HG03135 (cell line): Measurements from ENCODE around the gene PDE11A.
"Not testable (repeated sequence)": the region's sequence is repeated elsewhere in the genome, so short reads cannot be mapped to it uniquely, and the experiment has no call there.

Source experiments
- ATAC-seq: cut with Tn5 transposase; IDR thresholded peaks from one replicate; pipeline ENCODE4 v1.9.1; 2021; ENCODE audit warnings: mild to moderate bottlenecking, moderate library complexity; ENCODE audit not compliant: unreplicated experiment

The PDE11A gene

DNA sequence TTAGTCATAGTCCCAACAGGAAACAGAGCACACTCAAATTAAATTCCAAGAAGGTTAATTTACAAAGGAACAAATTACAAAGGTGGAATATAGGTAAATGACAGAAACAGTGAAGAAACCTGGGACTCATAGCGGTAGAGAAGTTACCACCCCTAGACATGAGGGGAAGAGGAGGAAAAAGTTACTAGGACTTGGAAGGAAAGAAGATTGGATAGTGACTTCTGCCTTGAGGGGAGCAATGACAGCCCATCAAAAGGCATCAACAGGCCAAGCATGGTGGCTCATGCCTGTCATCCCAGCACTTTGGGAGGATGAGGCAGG, 2.4 kb upstream of the PDE11A start:
- ATAC-seq = no peak

DNA sequence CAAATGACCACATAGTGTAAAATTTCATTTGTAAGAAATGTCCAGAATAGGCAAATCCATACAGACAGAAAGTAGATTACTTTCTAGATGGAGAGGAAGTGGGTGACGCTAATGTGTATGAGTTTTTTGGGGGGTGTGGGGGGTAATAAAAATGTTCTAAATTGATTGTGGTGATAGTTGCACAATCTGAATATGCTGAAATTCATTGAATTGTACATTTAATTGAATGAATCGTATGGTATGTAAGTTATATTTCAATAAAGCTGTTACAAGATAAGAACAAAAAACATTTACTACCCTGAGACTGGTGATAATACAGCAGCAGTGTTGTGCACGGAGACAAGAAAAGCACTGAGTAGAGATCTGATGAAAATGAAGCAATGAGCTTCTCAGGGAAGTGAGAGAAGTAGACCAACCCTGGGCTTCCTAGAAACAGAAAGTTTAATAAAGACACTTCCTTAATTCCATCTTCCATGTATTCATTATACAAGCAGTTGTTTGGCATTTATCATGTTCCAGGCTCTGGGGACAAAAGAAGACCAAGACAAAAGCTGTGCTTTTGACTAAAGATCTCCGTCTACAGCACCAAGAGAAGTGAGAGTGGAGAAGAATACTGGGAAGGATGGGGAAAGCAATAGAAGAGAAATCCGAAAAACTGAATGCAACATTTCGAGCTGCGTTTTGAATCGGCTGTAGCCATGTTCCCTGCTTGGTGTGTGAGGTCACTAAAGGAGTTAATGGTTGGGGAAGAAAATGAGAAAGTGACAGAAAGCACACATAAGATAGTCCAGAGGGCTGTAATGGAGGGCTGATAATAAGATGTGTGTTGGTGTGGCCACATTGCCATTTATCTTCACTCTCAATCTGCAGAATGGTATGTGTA, 1.8 kb upstream of the PDE11A start:
- ATAC-seq = no peak

DNA sequence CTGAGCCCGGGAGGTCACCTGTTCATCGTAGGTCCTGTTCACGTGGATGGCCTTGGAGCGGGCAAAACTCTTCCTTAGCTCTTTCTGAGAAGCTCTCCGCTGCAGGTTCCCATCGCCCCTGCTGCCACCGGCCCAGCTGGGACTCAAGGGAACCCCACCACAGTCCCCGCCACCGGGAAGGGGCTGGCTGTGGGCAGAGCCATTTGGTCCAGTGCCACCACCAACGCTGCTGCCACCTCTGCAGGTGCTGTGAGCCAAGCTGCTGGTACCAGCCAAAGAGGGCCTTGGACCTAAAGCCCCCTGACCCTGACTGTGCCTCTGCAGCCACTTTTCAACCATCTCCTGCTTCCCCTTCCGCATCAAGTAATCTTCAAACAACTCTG, 586 bp downstream of the PDE11A start:
- ATAC-seq = no peak

DNA sequence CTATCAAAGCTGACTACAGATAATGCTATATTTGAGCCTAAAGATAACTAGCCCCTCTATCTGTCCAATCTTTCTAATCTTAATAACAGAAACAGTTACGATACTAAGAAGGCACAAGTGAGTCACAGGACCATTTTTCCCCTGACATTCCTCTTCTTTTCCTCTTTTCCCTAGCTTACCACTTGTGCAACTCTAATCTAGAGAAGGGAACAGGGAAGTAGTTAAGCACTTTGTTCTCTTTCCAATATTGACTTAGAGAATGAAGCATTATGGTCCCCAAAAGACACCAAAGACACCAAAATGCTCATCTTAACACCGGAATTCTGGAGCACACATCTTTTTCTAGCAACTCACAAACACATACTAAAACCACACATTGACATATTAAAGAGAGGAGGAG, 1.8 kb downstream of the PDE11A start:
- no peak for ATAC-seq

DNA sequence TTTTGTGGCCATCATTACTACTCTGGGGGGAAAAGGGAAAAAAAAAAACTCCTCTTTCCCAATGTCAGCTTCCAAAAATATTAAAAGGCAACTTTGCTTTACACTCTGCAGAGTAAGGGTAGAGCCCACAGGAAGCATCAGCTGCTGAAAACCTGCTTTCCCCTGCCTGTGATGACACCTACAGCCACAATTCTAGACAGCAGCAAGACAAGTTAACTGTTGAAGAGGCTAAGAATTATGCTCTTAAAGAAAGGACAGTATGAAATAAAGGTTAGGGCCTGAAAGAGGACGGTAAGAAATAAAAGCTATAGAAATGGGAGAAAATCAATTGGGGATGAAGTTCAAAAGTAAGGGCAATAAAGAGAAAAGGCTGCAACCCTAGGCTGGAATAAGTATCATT, 3.0 kb downstream of the PDE11A start:
- no peak for ATAC-seq

DNA sequence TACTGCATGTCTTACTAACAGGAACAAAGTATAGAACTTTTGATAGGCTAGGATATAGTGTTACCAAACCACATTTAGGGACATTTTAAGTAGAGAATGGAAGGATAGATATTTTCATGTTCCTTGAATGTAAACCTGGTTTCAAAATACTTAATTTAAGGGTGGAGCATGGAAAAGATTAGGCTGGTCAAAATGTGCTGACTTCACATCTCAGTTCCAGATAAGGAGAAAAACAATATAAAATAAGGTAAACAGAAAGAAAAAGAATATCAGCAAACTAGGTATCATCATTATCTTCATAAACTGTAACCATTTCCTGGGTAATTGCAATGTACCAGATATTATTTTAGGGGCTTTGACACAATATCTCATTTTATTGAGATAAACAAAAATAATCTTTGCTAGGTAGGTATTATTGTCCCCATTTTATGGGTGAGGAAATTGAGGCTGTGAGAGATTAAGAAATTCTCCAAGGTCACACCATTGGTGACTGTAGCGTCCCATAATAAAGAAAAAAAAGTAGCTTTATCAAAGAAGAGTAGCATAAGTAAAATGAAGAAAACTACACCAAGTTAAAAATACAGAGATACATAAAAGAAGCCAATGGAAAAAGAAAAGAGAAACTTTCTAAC, 3.6 kb downstream of the PDE11A start:
- ATAC-seq = no peak

DNA sequence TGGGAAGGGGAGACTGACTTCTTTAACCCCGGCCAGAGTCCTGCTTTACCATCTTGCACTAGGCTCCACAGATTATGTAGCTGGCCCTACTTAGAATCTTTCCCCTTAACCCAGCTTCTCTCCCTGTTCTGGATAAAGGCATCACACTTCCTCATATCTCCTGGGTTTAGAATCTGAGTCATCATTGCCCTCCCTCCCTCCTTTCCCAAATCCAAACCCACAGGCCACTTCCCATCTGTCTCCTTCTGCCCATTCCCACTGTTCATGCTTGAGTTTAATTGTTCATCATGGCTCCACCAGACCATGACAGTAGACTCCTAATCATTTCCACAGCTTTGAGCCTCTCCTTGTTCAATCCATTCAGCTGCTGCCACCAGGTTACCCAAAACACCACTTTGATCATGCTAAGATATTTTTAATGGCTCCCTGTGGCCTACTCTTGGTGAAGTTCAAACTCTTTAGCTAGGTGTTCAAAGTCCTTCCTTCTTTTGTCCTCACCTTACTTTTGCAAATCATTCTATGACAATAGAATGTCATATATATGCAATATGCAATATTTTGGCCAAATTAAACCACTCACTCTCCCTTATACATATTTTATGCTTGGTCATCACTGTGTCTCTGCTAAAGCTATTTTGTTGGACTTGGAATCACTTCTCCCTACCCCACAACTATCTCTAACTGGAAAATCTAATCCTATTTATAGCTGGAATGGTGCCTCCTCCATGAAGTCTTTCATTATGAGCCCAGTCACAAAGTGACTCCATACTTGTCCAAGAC, 5.5 kb downstream of the PDE11A start:
- ATAC-seq = no peak

DNA sequence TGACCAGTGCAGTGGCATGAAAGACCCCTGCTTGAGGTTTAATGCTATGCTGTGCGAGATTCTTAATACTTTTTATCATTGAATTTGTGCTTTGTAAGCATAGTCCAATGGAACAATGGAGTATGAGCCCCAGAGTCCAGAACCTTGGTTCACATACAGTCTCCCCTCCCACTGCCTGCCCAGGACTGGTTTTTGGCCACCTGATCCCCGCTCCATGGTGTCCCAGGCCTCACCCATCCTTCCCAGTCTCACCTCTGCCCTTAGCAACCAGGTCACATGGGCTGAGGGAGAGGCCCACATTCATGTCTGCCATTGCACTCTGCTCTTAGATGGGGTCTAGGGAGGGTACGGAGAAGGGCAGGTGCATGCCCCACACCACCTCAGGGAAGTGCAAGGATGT, 6.3 kb downstream of the PDE11A start:
- ATAC-seq = no peak

DNA sequence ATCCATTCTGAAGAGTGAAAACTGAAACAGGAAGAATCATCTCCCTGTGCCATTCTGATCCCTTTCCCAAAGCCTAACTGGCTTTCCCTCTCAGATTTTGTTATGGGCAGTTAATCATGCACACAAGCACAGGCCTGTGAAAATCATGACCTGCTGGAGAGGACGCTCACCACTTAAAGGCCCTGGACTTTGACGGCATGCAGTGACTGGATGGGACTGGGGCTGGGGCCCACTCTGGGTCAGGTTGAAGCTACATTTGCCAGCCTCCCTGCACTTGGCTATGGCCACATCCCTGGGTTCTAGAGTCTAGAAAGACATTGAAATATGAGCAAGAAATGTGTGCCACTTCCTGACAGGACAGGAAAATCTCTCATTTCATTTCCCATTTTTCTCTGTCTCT, 12.9 kb downstream of the PDE11A start:
- no peak for ATAC-seq

DNA sequence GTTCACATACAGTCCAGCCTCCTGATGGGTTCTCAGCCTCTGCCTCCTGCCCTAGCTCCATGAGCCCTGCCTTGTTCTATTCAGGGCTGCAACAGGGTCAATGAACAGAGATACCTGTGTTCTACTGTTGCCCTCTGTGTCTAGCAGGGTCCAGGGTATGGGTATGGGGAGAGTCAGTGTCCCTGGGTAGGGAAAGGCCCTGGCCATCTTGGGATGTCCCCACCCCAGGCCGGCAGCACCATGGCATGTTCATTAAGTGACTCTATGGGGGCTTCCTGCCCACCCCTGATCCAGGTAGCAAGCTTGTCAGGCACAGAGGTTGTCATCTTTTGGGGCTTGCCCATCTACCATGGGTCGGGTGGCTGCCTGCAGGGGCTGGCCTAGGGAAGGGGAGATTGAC, 13.5 kb downstream of the PDE11A start:
- no peak for ATAC-seq

DNA sequence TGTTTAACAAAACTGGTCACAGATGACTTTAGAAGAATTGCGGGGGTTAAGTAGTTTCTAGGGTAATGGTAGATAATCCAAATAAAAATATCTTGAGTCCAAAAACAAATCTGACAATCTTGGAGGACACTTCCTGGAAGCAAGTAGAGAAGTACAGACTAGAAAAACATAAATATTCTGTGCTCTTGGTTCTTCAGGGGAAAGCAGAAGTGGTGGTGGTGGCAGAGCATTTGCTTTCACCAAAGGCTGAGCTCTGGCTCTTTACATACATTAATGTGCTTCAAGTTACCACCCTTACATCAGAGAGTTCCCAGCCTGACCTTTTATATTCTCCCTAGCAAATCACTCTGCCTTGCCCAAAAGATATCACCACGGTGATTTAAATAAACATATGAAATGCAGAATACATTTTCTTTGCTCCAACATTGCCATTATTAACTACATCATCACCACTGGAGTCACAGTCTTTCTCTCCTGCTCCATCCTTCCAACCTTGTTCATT, 15.3 kb downstream of the PDE11A start:
- ATAC-seq = no peak

DNA sequence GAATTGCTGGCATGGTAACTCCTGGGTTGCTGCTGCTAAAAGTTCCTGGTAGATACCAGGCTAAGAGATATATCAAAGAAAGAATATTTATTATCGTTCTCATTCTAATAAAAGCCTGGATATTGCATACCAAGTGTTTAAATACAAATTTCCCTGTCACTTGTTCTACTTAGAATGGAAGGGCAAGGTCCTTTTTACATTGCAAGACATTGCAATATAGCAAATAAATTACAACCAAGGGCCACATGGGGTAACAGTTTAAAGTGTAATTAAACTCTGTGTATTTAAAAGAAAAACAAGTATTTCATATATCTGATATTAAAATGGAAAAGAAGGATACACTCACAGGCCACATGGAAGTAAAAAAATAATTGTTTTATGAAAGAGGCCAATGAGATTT, 16.2 kb downstream of the PDE11A start:
- ATAC-seq = no peak

DNA sequence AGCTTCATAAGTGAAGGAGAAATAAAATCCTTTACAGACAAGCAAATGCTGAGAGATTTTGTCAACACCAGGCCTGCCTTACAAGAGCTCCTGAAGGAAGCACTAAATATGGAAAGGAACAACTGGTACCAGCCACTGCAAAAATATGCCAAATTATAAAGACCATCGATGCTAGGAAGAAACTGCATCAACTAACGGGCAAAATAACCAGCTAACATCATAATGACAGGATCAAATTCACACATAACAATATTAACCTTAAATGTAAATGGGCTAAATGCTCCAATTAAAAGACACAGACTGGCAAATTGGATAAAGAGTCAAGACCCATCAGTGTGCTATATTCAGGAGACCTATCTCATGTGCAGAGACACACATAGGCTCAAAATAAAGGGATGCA, 21.3 kb downstream of the PDE11A start:
- ATAC-seq = not testable (repeated sequence)

DNA sequence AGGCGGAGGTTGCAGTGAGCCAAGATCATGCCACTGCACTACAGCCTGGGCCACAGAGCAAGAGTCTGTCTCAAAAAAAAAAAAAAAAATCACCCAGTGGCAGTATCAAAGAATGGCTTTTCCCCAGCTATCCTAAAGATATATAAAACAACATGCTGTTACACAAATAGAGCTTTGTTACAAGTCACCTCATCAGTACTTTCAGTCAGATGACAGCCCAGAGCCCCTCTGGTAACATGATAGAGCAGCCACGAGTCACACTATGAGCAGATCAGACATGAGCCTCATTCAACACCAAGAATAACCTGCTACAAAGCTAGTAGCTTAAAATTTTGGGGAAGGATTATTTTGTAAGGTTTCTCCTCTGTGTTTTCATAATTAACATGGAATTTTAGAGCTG, 25.2 kb downstream of the PDE11A start:
- ATAC-seq = no peak

DNA sequence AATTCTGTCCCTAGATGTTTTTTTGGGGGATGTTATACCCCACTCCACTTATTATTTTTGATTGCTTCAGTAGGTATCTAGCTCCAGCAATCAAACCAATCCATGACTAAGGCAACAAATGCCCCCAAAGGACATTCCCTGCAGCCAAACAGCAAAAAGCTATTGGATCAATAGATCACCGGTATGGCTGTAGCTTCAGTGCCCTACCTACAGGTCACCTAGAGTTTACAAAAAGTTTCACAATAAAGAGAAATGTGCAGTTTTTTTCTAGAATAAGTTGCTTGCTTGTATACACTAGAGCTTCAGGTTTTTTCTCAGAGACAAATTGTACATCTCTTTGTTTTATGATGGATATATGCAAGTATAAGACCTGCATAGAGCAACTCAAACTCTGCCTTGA, 27.7 kb downstream of the PDE11A start:
- no peak for ATAC-seq

DNA sequence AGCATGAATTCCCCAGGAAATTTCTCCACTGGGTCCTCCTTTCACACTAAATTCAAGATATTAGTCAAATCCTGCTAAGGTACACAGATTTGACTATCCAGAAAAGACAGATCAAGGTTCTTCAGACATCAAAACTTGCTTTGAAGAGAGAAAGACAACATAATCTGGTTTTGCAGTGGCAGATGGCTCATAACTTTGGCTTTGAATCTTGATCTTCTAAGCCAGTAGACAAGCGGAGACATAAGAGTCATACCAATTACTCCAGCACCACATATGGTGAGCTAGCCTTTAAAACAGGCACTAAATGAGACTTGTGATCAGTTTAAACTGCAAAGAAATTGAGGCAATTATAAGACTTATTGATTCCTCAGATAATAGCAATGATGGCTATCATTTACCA, 29.3 kb downstream of the PDE11A start:
- no peak for ATAC-seq

DNA sequence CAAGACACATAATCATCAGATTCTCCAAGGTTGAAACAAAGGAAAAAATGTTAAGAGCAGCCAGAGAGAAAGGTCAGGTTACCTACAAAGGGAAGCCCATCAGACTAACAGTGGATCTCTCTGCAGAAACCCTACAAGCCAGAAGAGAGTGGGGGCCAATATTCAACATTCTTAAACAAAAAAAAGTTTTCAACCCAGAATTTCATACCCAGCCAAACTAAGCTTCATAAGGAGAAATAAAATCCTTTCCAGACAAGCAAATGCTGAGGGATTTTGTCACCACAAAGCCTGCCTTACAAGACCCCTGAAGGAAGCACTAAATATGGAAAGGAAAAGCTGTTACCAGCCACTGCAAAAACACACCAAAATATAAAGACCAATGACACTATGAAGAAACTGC, 39.0 kb downstream of the PDE11A start:
- ATAC-seq = not testable (repeated sequence)

DNA sequence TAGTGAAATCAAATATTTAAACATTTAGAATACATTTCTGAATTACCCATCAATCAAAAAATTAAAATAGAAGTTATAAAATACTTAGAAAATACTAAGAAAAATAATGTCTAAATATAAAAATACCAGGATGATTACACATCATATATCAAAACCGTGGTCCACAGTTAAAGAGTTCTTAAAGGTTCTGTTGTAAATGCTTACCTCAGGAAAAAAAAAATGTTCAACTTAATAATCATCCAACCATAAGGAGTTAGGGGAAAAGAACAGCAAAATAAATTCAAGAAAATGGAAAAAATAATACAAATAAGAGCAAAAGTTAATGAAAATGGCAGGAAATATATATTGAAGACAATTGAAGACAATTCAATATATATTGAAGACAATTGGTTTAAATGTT, 43.2 kb downstream of the PDE11A start:
- ATAC-seq = no peak

DNA sequence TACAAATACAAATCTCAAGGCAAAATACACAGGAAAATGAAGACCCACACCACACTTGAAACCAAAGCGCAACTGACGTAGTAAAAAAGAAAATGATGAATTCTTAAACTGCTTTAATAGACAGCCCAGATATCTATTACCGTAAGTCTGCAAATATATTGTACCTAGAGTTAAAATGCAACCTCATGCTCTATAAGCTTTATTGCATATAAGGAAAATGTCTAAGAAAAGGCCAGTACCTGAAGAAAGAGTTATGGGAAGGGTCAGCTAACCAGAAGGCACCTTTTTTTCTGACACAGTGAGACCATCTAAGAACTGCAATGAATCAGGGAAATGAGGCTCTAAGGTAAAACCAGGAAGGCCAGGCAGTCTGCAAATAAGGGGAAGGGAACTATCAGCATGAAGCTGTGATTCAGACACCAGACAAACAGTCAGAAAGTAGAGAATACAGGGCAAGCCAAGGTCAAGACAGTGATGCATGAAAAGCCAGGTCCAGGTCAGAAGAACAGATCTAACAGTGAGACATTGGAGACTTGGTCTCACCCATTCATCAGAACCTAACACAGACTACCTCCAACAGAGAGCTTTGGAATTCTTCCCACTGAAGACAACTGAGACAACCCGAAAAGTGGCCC, 46.9 kb downstream of the PDE11A start:
- no peak for ATAC-seq

DNA sequence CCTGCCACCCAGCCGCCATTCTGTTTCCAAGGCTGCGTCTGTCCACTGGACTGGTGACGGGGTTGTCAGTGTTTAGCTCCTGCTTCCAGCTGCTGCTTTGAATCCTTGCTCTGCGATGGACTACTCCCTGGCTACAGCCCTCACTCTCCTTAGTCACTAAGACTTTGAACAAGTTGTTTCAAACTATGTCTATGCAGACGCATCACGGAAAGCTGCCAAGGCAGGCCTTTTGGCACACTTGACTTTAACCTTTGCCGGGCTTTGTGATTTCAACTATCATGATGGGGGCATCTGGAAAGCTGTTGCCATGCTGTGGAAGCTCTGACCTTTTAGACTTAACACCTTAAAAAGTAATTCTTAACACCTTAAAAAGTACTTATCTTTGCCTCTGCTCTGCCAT, 54.4 kb downstream of the PDE11A start:
- ATAC-seq = no peak

DNA sequence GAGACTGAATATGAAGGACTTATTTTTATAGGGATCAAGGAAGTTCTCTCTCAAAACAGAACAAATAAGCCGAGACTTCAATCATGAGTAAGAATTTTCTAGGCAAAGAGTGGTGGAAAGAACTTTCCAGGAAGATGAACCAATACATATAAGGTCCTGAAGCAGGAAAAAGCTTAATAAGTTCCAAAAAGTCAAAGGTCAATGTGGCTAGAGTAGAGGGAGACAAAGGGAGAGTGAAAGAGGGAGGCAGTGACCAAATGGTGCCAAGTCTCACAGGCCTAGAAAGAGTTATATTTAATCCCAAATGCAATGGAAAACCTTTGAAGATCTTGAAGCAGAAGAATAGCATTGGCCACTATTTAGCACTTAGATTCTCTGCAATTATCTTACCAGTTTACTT, 56.0 kb downstream of the PDE11A start:
- no peak for ATAC-seq
